Measurements from ENCODE around the gene PRKG1.

DNA sequence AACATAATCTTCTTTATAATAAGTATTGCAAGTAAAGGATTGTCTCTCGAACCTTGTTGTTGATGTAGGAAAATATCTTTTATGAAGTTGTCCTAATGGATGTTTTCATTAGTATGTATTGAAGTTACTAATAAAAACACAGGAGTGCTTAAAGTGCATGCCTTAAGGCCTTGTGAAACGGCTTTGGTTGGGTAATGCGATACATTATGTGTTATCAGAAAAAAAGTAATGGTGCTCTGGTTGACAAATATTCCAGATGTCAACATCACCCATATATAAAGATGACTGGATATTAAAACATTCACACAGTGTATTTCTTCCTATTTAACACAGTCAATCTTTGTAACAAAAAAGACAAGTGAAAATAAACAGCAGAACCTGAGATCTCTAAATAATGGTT, 310.7 kb downstream of the PRKG1 start:
- TF ChIP-seq, protein P1, sequence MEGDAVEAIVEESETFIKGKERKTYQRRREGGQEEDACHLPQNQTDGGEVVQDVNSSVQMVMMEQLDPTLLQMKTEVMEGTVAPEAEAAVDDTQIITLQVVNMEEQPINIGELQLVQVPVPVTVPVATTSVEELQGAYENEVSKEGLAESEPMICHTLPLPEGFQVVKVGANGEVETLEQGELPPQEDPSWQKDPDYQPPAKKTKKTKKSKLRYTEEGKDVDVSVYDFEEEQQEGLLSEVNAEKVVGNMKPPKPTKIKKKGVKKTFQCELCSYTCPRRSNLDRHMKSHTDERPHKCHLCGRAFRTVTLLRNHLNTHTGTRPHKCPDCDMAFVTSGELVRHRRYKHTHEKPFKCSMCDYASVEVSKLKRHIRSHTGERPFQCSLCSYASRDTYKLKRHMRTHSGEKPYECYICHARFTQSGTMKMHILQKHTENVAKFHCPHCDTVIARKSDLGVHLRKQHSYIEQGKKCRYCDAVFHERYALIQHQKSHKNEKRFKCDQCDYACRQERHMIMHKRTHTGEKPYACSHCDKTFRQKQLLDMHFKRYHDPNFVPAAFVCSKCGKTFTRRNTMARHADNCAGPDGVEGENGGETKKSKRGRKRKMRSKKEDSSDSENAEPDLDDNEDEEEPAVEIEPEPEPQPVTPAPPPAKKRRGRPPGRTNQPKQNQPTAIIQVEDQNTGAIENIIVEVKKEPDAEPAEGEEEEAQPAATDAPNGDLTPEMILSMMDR (optimal IDR thresholded peaks at IDR 0.05 in 1 of 3, IDR thresholded peaks at IDR 0.05 in 1 of 3, conservative IDR thresholded peaks at IDR 0.05 in 1 of 3; ENCODE audit: extremely low read depth in 1 of 3, insufficient read depth in 2 of 3, low read length in 3 of 3): no peak
- TF ChIP-seq EZH2 (IDR thresholded peaks at IDR 0.05; ENCODE audit: low read length): no peak

Measured in keratinocyte (primary cell).